Measurements from ENCODE around the gene NCOA1. TPM values are rescaled to one million over a fixed set of nuclear protein-coding genes. Genes with fewer than 3 reads are reported as not detected.

The NCOA1 gene
- total RNA-seq, 1 donor from 2014 or later: 75.1 TPM

DNA sequence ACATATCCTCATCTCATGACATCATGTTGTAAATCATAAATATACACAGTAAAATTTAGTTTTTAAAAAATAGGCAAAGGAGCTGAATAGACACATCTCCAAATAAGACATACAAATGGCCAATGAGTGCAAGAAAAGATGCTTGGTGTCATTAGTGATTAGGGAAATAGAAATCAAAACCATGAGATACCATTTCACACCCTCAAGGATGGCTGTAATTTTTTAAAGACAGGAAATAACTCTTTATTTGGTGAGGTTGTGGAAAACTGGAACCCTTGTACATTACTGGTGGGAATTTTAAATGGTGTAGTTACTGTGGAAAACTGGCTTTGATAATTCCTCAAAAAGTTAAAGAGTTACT lies 160.6 kb downstream of the NCOA1 start:
- Mint-ChIP-seq H3K9me3 (ENCODE audit: unreplicated experiment) (no peaks in the 10 kb centered on the region), H3K36me3 (ENCODE audit: unreplicated experiment) (no peaks in the 10 kb centered on the region), H3K4me3 (ENCODE audit: unreplicated experiment) (no peak overlapping the region), H3K4me1 (ENCODE audit: low read depth, unreplicated experiment) (peaks cover 3% of the 10 kb centered on the region), H3K27ac (ENCODE audit: unreplicated experiment) (no peak overlapping the region), H3K27me3 (ENCODE audit: unreplicated experiment) (peaks cover 2% of the 10 kb centered on the region)
- DNase-seq: no peak
- TF ChIP-seq, protein P1, sequence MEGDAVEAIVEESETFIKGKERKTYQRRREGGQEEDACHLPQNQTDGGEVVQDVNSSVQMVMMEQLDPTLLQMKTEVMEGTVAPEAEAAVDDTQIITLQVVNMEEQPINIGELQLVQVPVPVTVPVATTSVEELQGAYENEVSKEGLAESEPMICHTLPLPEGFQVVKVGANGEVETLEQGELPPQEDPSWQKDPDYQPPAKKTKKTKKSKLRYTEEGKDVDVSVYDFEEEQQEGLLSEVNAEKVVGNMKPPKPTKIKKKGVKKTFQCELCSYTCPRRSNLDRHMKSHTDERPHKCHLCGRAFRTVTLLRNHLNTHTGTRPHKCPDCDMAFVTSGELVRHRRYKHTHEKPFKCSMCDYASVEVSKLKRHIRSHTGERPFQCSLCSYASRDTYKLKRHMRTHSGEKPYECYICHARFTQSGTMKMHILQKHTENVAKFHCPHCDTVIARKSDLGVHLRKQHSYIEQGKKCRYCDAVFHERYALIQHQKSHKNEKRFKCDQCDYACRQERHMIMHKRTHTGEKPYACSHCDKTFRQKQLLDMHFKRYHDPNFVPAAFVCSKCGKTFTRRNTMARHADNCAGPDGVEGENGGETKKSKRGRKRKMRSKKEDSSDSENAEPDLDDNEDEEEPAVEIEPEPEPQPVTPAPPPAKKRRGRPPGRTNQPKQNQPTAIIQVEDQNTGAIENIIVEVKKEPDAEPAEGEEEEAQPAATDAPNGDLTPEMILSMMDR (IDR thresholded peaks at IDR 0.05; ENCODE audit: partially characterized antibody, unreplicated experiment): no peak

GRCh38 chr2:24652265-24653182 lies 161.5 kb downstream of the NCOA1 start:
- TF ChIP-seq, protein P1 (IDR thresholded peaks at IDR 0.05; ENCODE audit: partially characterized antibody, unreplicated experiment): no peak
- H3K27me3 Mint-ChIP-seq (ENCODE audit: unreplicated experiment): peaks cover 2% of the 10 kb centered on the region

DNA sequence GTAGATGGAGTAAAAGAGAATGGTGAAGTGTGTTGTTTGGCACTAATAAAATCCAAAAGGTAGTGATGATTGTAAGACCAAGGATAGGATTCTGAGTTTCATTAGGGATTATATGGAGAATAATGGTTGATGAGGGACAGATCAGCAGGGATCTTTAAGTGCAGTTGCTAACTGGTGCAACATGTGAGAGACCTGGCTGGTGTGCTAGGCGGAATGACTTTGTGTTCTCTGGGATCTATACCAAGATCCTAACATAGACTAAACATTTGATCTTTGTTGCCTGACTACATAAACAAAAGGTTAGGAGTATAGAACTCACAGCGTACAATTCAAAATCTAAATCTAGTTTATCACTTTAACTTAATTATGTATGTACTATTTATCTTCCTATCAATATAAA lies 166.8 kb downstream of the NCOA1 start:
- TF ChIP-seq, protein P1 (IDR thresholded peaks at IDR 0.05; ENCODE audit: partially characterized antibody, unreplicated experiment): no peak
- H3K9me3 Mint-ChIP-seq (ENCODE audit: unreplicated experiment): no peaks in the 10 kb centered on the region
- peaks cover 18% of the 10 kb centered on the region for H3K4me1 Mint-ChIP-seq (ENCODE audit: low read depth, unreplicated experiment)
- H3K36me3 Mint-ChIP-seq (ENCODE audit: unreplicated experiment): no peaks in the 10 kb centered on the region
- DNase-seq: no peak
- no peak overlapping the region for H3K4me3 Mint-ChIP-seq (ENCODE audit: unreplicated experiment)
- no peak overlapping the region for H3K27ac Mint-ChIP-seq (ENCODE audit: unreplicated experiment)
- H3K27me3 Mint-ChIP-seq (ENCODE audit: unreplicated experiment): peaks cover 2% of the 10 kb centered on the region

More at GRCh38 chr2:24652265-24653182, 161.5 kb downstream of the NCOA1 start:
- Mint-ChIP-seq H3K27ac (ENCODE audit: unreplicated experiment) (no peak overlapping the region), H3K4me1 (ENCODE audit: low read depth, unreplicated experiment) (peaks cover 3% of the 10 kb centered on the region), H3K9me3 (ENCODE audit: unreplicated experiment) (no peaks in the 10 kb centered on the region), H3K4me3 (ENCODE audit: unreplicated experiment) (no peak overlapping the region), H3K36me3 (ENCODE audit: unreplicated experiment) (no peaks in the 10 kb centered on the region)
- DNase-seq: no peak

- H3K27ac Mint-ChIP-seq (ENCODE audit: unreplicated experiment): no peak overlapping the region
- no peaks in the 10 kb centered on the region for H3K9me3 Mint-ChIP-seq (ENCODE audit: unreplicated experiment)
- no peaks in the 10 kb centered on the region for H3K36me3 Mint-ChIP-seq (ENCODE audit: unreplicated experiment)
- no peak for DNase-seq
- TF ChIP-seq, protein P1 (IDR thresholded peaks at IDR 0.05; ENCODE audit: partially characterized antibody, unreplicated experiment): no peak
- peaks cover 2% of the 10 kb centered on the region for H3K27me3 Mint-ChIP-seq (ENCODE audit: unreplicated experiment)
- peaks cover 15% of the 10 kb centered on the region for H3K4me1 Mint-ChIP-seq (ENCODE audit: low read depth, unreplicated experiment)
- H3K4me3 Mint-ChIP-seq (ENCODE audit: unreplicated experiment): no peak overlapping the region
These were observed 167.6 kb downstream of the NCOA1 start for GRCh38 chr2:24658531-24659202.

- TF ChIP-seq, protein P1 (IDR thresholded peaks at IDR 0.05; ENCODE audit: partially characterized antibody, unreplicated experiment): no peak
- no peak overlapping the region for H3K4me3 Mint-ChIP-seq (ENCODE audit: unreplicated experiment)
- no peaks in the 10 kb centered on the region for H3K9me3 Mint-ChIP-seq (ENCODE audit: unreplicated experiment)
- no peak overlapping the region for H3K27ac Mint-ChIP-seq (ENCODE audit: unreplicated experiment)
- H3K36me3 Mint-ChIP-seq (ENCODE audit: unreplicated experiment): no peaks in the 10 kb centered on the region
- H3K4me1 Mint-ChIP-seq (ENCODE audit: low read depth, unreplicated experiment): peaks cover 15% of the 10 kb centered on the region
- no peaks in the 10 kb centered on the region for H3K27me3 Mint-ChIP-seq (ENCODE audit: unreplicated experiment)
- DNase-seq: no peak
These were observed 168.8 kb downstream of the NCOA1 start for GRCh38 chr2:24659862-24660261.
